GM18909 (cell line): ENCODE data around the gene ZCWPW1.

Experiments used
- ATAC-seq: cut with Tn5 transposase; IDR thresholded peaks from one replicate; pipeline ENCODE4 v1.9.1; 2021; ENCODE audit warnings: mild to moderate bottlenecking; ENCODE audit not compliant: unreplicated experiment, poor library complexity

Gene ZCWPW1

GRCh38 chr7:100433592-100434296 lies 5.2 kb upstream of the ZCWPW1 start:
- no peak for ATAC-seq

- ATAC-seq: no peak
Observed at GRCh38 chr7:100433276-100433591, 4.7 kb upstream of the ZCWPW1 start.

GRCh38 chr7:100432621-100433275 lies 4.2 kb upstream of the ZCWPW1 start:
- ATAC-seq: no peak

- ATAC-seq: no peak
Observed at GRCh38 chr7:100432053-100432452, 3.5 kb upstream of the ZCWPW1 start.

GRCh38 chr7:100431286-100431735 lies 2.8 kb upstream of the ZCWPW1 start:
- ATAC-seq: no peak

GRCh38 chr7:100430493-100431285 lies 2.2 kb upstream of the ZCWPW1 start:
- ATAC-seq: no peak

GRCh38 chr7:100429637-100430492 lies 1.4 kb upstream of the ZCWPW1 start, which contains the start of gene MEPCE:
Gene MEPCE, plus strand, starts transcription at chr7:100429831. Its CDS starts 188 bp downstream, at chr7:100430019.
- ATAC-seq: peak; percentile 45

- peak; percentile 48 for ATAC-seq
Observed at GRCh38 chr7:100428967-100429636, 599 bp upstream of the ZCWPW1 start.

GRCh38 chr7:100427762-100428198 lies 723 bp downstream of the ZCWPW1 start:
- no peak for ATAC-seq

GRCh38 chr7:100426516-100426915 lies 2.0 kb downstream of the ZCWPW1 start:
- no peak for ATAC-seq

- no peak for ATAC-seq
Observed at GRCh38 chr7:100425347-100425746, 3.2 kb downstream of the ZCWPW1 start.

GRCh38 chr7:100423315-100423714 lies 5.2 kb downstream of the ZCWPW1 start:
- no peak for ATAC-seq

- no peak for ATAC-seq
Observed at GRCh38 chr7:100419660-100420226, 8.8 kb downstream of the ZCWPW1 start.

GRCh38 chr7:100418930-100419659 lies 9.4 kb downstream of the ZCWPW1 start:
- no peak for ATAC-seq

GRCh38 chr7:100415448-100415847 lies 13.1 kb downstream of the ZCWPW1 start:
- ATAC-seq: no peak

- ATAC-seq: no peak
Observed at GRCh38 chr7:100413889-100414288, 14.6 kb downstream of the ZCWPW1 start.

GRCh38 chr7:100413346-100413745 lies 15.2 kb downstream of the ZCWPW1 start:
- no peak for ATAC-seq

- no peak for ATAC-seq
Observed at GRCh38 chr7:100411101-100411500, 17.4 kb downstream of the ZCWPW1 start.
